Measurements from ENCODE around the gene CERS6. TPM values are rescaled to one million over a fixed set of nuclear protein-coding genes. Genes with fewer than 3 reads are reported as not detected.

Gene CERS6
- total and polyA plus RNA-seq, 11 donors: 22.1 to 78.0 (median 62.2) TPM

DNA sequence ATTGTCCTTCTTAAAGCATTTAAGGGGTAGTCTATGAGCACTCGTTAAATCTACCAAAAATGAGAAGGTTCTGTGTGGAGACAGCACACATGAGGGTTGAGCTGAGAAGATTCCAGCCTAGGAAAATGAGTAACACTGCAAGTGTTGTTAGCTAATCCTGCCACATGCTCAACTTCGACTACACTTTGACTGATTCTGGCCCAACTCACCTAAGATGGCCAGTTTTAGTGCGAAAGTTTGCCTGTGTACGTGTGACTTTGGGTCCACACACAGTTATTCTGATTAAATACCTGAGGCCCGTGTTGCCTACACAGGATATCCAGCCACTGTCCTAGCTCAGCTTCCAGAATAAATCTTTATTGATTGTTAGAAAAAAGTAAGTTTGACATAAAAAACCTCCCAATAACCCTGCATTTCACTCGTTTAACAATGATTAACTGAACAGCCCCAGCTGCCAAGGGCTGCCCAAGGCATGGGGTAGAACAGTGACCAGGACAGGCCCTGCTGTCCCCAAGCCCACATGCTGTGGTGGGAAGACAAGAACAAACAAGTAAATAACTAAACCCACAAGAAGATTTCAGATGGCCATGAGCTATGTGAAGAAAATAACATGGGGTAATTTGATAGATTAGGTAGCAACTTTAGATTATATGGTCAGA lies 14.7 kb upstream of the CERS6 start:
- Histone ChIP-seq H3K27ac (no peak overlapping the region), H3K36me3 (no peaks in the 10 kb centered on the region), H3K9me3 (peaks cover 0 to 10% (median 0%) of the 10 kb centered on the region in 12 donors), H3K4me1 (peaks cover 0 to 15% (median 0%) of the 10 kb centered on the region in 12 donors), H3K27me3 (no peaks in the 10 kb centered on the region), H3K4me3 (no peak overlapping the region)
- DNase-seq (no peak), ATAC-seq (no peak)
- 91 to 94% (median 91%) methylated on average over 6 of the region's 6 CpGs for WGBS, 4 donors
- no peak for TF ChIP-seq POLR2A (IDR thresholded peaks at IDR 0.05)
- TF ChIP-seq CTCF (IDR thresholded peaks at IDR 0.05): no peak
- intact Hi-C loops (cut with DNase I): loop anchor here in 4 of 10 donors (5.0 to 10.0 kb wide), 3 partner anchors 243 to 316 kb away; no protein-coding TSS in a partner anchor

DNA sequence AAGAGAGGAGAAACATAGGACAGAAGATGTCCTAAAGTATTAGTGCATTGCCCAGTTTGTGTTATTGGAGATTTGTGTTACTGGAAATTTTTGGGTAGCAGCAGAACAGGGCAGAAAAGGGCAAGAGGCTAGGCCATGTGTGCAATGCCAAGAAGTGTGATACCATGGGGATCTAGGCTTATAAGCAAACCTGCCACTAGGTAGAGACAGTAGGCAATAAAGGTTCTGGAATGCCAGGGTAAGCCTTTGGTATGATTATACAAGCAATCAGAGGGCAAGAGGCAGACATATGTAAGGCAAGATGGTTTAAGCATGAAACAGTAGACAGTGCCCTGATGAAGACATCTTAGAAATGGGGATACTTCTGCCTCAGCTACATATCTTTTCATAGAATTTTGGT lies 12.3 kb upstream of the CERS6 start:
- no peak for DNase-seq
- no peak for TF ChIP-seq POLR2A (IDR thresholded peaks at IDR 0.05)
- TF ChIP-seq CTCF (IDR thresholded peaks at IDR 0.05): peak in 9 of 12 donors; percentile 10 to 35 (median 17)
- Histone ChIP-seq H3K9me3 (peaks cover 0 to 10% (median 0%) of the 10 kb centered on the region in 12 donors), H3K4me1 (peaks cover 0 to 7% (median 0%) of the 10 kb centered on the region in 12 donors), H3K27me3 (no peaks in the 10 kb centered on the region), H3K36me3 (no peaks in the 10 kb centered on the region), H3K4me3 (no peak overlapping the region), H3K27ac (no peak overlapping the region)
- intact Hi-C loops (cut with DNase I): loop anchor here in 4 of 10 donors (5.0 to 10.0 kb wide), 3 partner anchors 241 to 313 kb away; no protein-coding TSS in a partner anchor
- ATAC-seq: peak in 3 of 4 donors; percentile 42 to 68 (median 58)

- ATAC-seq (no peak), DNase-seq (no peak)
- no peaks in the 10 kb centered on the region for H3K36me3 ChIP-seq
- H3K4me3 ChIP-seq: no peak overlapping the region
- H3K27ac ChIP-seq: no peak overlapping the region
- H3K27me3 ChIP-seq: no peaks in the 10 kb centered on the region
- intact Hi-C loops (cut with DNase I): loop anchor here in 2 of 10 donors (10.0 kb wide), 1 partner anchor 239 kb away; no protein-coding TSS in a partner anchor
- peaks cover 0 to 10% (median 0%) of the 10 kb centered on the region in 12 donors for H3K9me3 ChIP-seq
- peaks cover 0 to 7% (median 0%) of the 10 kb centered on the region in 12 donors for H3K4me1 ChIP-seq
- WGBS, 4 donors: 87 to 95% (median 92%) methylated on average over 2 of the region's 2 CpGs
- TF ChIP-seq POLR2A (IDR thresholded peaks at IDR 0.05): no peak
- no peak for TF ChIP-seq CTCF (IDR thresholded peaks at IDR 0.05)
Measured at GRCh38 chr2:168445960-168446359, 10.1 kb upstream of the CERS6 start.

DNA sequence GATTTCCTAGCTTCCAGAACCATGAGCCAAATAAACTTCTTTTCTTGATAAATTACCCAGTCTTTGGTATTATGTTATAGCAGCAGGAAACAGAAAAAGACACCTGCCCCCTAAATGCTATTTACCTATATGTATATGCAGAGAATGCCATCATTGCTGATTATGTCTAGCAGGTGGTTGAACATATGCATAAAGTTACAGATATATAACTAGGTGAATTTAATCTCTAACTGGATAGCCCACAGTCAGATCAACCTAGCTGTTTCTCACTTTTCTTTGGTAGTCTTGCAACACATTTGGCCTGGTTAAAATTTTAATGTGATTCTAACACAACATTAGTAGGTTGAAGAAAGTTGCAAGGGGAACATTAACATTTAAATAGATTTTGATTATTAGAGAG lies 7.1 kb upstream of the CERS6 start:
- ATAC-seq: no peak
- H3K4me3 ChIP-seq: no peak overlapping the region
- intact Hi-C loops (cut with DNase I): loop anchor here in 2 of 10 donors (10.0 kb wide), 1 partner anchor 236 kb away; no protein-coding TSS in a partner anchor
- peaks cover 0 to 7% (median 0%) of the 10 kb centered on the region in 12 donors for H3K4me1 ChIP-seq
- H3K27me3 ChIP-seq: no peaks in the 10 kb centered on the region
- DNase-seq: no peak
- H3K9me3 ChIP-seq: peaks cover 0 to 10% (median 0%) of the 10 kb centered on the region in 12 donors
- no peaks in the 10 kb centered on the region for H3K36me3 ChIP-seq
- H3K27ac ChIP-seq: no peak overlapping the region
- TF ChIP-seq CTCF (IDR thresholded peaks at IDR 0.05): no peak
- TF ChIP-seq POLR2A (IDR thresholded peaks at IDR 0.05): no peak
